ENCODE results near the gene HOXC9. TPM values are rescaled to one million over a fixed set of nuclear protein-coding genes. Genes with fewer than 3 reads are reported as not detected.

HOXC9 gene
- total RNA-seq, 1 experiment from 2014 or later, result 21.1 TPM

GRCh38 chr12:54032627-54033100 lies 32.7 kb downstream of the HOXC9 start, which contains the start of gene HOXC5:
Gene HOXC5 (plus strand): TSS chr12:54033050. CDS start chr12:54033123, 73 bp downstream.
- Histone ChIP-seq H3K36me3 (ENCODE audit: insufficient read depth, low read length, poor library complexity, severe bottlenecking) (peaks cover 13% of the 10 kb centered on the region), H3K9me3 (ENCODE audit: low read depth, low read length, poor library complexity, severe bottlenecking) (no peaks in the 10 kb centered on the region), H3K27me3 (replicated peaks; ENCODE audit: insufficient read depth, low read depth, low read length, poor library complexity) (no peaks in the 10 kb centered on the region), H3K4me3 (ENCODE audit: low read depth, low read length, poor library complexity, severe bottlenecking) (peak within 1 kb of the TSS; percentile 43), H3K27ac (ENCODE audit: low read depth, low read length, poor library complexity, severe bottlenecking) (no peak within 1 kb of the TSS), H3K4me1 (ENCODE audit: insufficient read depth, low read length, poor library complexity, severe bottlenecking) (peaks cover 43% of the 10 kb centered on the region)
- intact Hi-C loops (cut with micrococcal nuclease; ENCODE audit: unreplicated experiment), result loop anchor here (2.0 to 5.0 kb wide), 2 partner anchors 105 to 158 kb away; no protein-coding TSS in a partner anchor
- BruUV-seq (replicated peaks), result no TSS peak
- ChIA-PET POLR2A (ENCODE audit: low non-redundant PET) (interaction anchor here (0.6 kb wide), 1 partner anchor 8 kb away, joined by 18 read pairs; no protein-coding TSS in a partner anchor), CTCF (interaction anchor here (0.5 to 2.2 kb wide), 18 partner anchors 15 to 1021 kb away, joined by 3 to 22 read pairs (median 6); partner anchors contain the start of gene HOXC10)
- DNase-seq (ENCODE audit: low spot score), result peak; percentile 91
- no peak for TF ChIP-seq EZH2 (IDR thresholded peaks at IDR 0.05; ENCODE audit: borderline replicate concordance, low read depth, low read length, poor library complexity, severe bottlenecking)
- TF ChIP-seq, protein P1, sequence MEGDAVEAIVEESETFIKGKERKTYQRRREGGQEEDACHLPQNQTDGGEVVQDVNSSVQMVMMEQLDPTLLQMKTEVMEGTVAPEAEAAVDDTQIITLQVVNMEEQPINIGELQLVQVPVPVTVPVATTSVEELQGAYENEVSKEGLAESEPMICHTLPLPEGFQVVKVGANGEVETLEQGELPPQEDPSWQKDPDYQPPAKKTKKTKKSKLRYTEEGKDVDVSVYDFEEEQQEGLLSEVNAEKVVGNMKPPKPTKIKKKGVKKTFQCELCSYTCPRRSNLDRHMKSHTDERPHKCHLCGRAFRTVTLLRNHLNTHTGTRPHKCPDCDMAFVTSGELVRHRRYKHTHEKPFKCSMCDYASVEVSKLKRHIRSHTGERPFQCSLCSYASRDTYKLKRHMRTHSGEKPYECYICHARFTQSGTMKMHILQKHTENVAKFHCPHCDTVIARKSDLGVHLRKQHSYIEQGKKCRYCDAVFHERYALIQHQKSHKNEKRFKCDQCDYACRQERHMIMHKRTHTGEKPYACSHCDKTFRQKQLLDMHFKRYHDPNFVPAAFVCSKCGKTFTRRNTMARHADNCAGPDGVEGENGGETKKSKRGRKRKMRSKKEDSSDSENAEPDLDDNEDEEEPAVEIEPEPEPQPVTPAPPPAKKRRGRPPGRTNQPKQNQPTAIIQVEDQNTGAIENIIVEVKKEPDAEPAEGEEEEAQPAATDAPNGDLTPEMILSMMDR (conservative IDR thresholded peaks at IDR 0.05; ENCODE audit: low read depth, low read length), result peak; percentile 98

- no peaks in the 10 kb centered on the region for H3K27me3 ChIP-seq (replicated peaks; ENCODE audit: insufficient read depth, low read depth, low read length, poor library complexity)
- H3K4me3 ChIP-seq (ENCODE audit: low read depth, low read length, poor library complexity, severe bottlenecking), result peak overlapping the region; percentile 43
- CTCF ChIA-PET, result interaction anchor here (0.5 to 2.2 kb wide), 12 partner anchors 17 to 182 kb away, joined by 3 to 22 read pairs (median 6); partner anchors contain the start of genes HOXC10 and HOXC8
- H3K36me3 ChIP-seq (ENCODE audit: insufficient read depth, low read length, poor library complexity, severe bottlenecking), result peaks cover 13% of the 10 kb centered on the region
- TF ChIP-seq EZH2 (IDR thresholded peaks at IDR 0.05; ENCODE audit: borderline replicate concordance, low read depth, low read length, poor library complexity, severe bottlenecking), result no peak
- TF ChIP-seq, protein P1 (conservative IDR thresholded peaks at IDR 0.05; ENCODE audit: low read depth, low read length), result no peak
- BruUV-seq (replicated peaks), result no TSS peak
- POLR2A ChIA-PET (ENCODE audit: low non-redundant PET), result interaction anchor here (0.6 kb wide), 1 partner anchor 8 kb away, joined by 18 read pairs; no protein-coding TSS in a partner anchor
- H3K27ac ChIP-seq (ENCODE audit: low read depth, low read length, poor library complexity, severe bottlenecking), result no peak overlapping the region
- H3K4me1 ChIP-seq (ENCODE audit: insufficient read depth, low read length, poor library complexity, severe bottlenecking), result peaks cover 39% of the 10 kb centered on the region
- no peaks in the 10 kb centered on the region for H3K9me3 ChIP-seq (ENCODE audit: low read depth, low read length, poor library complexity, severe bottlenecking)
- peak; percentile 66 for DNase-seq (ENCODE audit: low spot score)
- intact Hi-C loops (cut with micrococcal nuclease; ENCODE audit: unreplicated experiment), result loop anchor here (2.0 to 5.0 kb wide), 2 partner anchors 104 to 157 kb away; no protein-coding TSS in a partner anchor
These were observed 33.4 kb downstream of the HOXC9 start for GRCh38 chr12:54033106-54033979.

DNA sequence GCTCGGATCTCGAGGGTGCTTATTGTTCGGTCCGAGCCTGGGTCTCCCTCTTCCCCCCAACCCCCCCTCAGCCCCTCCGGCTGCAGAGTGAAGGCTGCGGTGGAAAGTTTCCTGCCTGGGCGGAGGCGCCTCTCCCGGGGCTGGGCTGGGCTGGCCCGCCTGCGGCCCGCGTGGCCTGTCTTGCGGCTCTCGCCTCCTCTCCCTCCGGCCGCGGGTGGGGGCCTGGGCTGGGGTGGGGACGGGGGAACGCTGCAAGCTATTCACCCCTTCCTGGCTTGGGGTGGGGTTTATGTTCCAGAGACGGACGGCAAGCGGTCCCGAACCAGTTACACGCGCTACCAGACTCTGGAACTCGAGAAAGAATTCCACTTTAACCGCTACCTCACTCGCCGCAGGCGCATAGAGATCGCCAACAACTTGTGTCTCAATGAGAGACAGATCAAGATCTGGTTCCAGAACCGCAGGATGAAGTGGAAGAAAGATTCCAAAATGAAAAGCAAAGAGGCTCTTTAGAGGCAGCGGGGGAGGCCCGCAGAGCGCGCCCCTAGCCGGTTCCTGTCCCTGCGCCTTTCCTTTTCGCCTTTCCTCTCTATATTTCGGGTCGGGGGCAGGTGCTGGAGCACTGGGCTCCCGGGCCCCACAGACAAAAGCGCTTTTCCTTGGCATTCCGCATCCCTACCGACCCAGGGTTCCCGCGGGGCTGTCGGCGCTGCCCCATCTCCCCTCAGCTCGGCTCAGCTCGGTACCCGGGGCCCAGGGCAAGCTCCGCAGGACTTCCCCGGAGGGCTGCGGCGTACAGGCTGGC lies 34.2 kb downstream of the HOXC9 start:
- Histone ChIP-seq H3K27ac (ENCODE audit: low read depth, low read length, poor library complexity, severe bottlenecking) (no peak overlapping the region), H3K27me3 (replicated peaks; ENCODE audit: insufficient read depth, low read depth, low read length, poor library complexity) (no peaks in the 10 kb centered on the region), H3K9me3 (ENCODE audit: low read depth, low read length, poor library complexity, severe bottlenecking) (no peaks in the 10 kb centered on the region), H3K36me3 (ENCODE audit: insufficient read depth, low read length, poor library complexity, severe bottlenecking) (peaks cover 13% of the 10 kb centered on the region), H3K4me3 (ENCODE audit: low read depth, low read length, poor library complexity, severe bottlenecking) (peak overlapping the region; percentile 43), H3K4me1 (ENCODE audit: insufficient read depth, low read length, poor library complexity, severe bottlenecking) (peaks cover 34% of the 10 kb centered on the region)
- intact Hi-C loops (cut with micrococcal nuclease; ENCODE audit: unreplicated experiment), result loop anchor here (2.0 to 5.0 kb wide), 2 partner anchors 103 to 157 kb away; no protein-coding TSS in a partner anchor
- ChIA-PET CTCF (interaction anchor here (0.9 kb wide), 1 partner anchor 25 kb away, joined by 3 read pairs; the partner anchor contains the start of gene HOXC8), POLR2A (ENCODE audit: low non-redundant PET) (no interaction called here)
- BruUV-seq (replicated peaks), result no TSS peak
- TF ChIP-seq, protein P1 (conservative IDR thresholded peaks at IDR 0.05; ENCODE audit: low read depth, low read length), result no peak
- no peak for TF ChIP-seq EZH2 (IDR thresholded peaks at IDR 0.05; ENCODE audit: borderline replicate concordance, low read depth, low read length, poor library complexity, severe bottlenecking)
- DNase-seq (ENCODE audit: low spot score), result no peak
